ENCODE data around the gene ATP5MC3. TPM values are rescaled to one million over a fixed set of nuclear protein-coding genes. Genes with fewer than 3 reads are reported as not detected.
A peak's percentile ranks its signal among the peaks of the same experiment; 100 is the strongest.

ATP5MC3 gene
- total RNA-seq, 1 experiment from 2014 or later: 437 TPM

- Histone ChIP-seq H3K27me3 (ENCODE audit: control insufficient read depth, insufficient read depth, low read length) (no peaks in the 10 kb centered on the region), H3K4me3 (ENCODE audit: insufficient read depth, low read depth, low read length) (peak overlapping the region; percentile 92; the same call in 1 of the 2 replicates), H3K36me3 (replicated peaks; ENCODE audit: control insufficient read depth, insufficient read depth, low read length) (peaks cover 9% of the 10 kb centered on the region)
- DNase-seq: peak; percentile 6
Measured at GRCh38 chr2:175181877-175182308, 383 bp upstream of the ATP5MC3 start.

GRCh38 chr2:175180701-175181103, 808 bp downstream of the ATP5MC3 start:
- Histone ChIP-seq H3K27me3 (ENCODE audit: control insufficient read depth, insufficient read depth, low read length) (no peaks in the 10 kb centered on the region), H3K36me3 (replicated peaks; ENCODE audit: control insufficient read depth, insufficient read depth, low read length) (peaks cover 9% of the 10 kb centered on the region), H3K4me3 (ENCODE audit: insufficient read depth, low read depth, low read length) (peak overlapping the region; percentile 92)
- no peak for DNase-seq

GRCh38 chr2:175176624-175177023, 4.9 kb downstream of the ATP5MC3 start:
- H3K27me3 ChIP-seq (ENCODE audit: control insufficient read depth, insufficient read depth, low read length): no peaks in the 10 kb centered on the region
- H3K4me3 ChIP-seq (ENCODE audit: insufficient read depth, low read depth, low read length): no peak overlapping the region
- no peak for DNase-seq
- peaks cover 9% of the 10 kb centered on the region for H3K36me3 ChIP-seq (replicated peaks; ENCODE audit: control insufficient read depth, insufficient read depth, low read length)

- no peak overlapping the region for H3K4me3 ChIP-seq (ENCODE audit: insufficient read depth, low read depth, low read length)
- peaks cover 9% of the 10 kb centered on the region for H3K36me3 ChIP-seq (replicated peaks; ENCODE audit: control insufficient read depth, insufficient read depth, low read length)
- no peaks in the 10 kb centered on the region for H3K27me3 ChIP-seq (ENCODE audit: control insufficient read depth, insufficient read depth, low read length)
- no peak for DNase-seq
Measured at GRCh38 chr2:175175896-175176295, 5.6 kb downstream of the ATP5MC3 start.

- DNase-seq: no peak
- H3K36me3 ChIP-seq (replicated peaks; ENCODE audit: control insufficient read depth, insufficient read depth, low read length): peaks cover 9% of the 10 kb centered on the region
- no peak overlapping the region for H3K4me3 ChIP-seq (ENCODE audit: insufficient read depth, low read depth, low read length)
- no peaks in the 10 kb centered on the region for H3K27me3 ChIP-seq (ENCODE audit: control insufficient read depth, insufficient read depth, low read length)
Measured at GRCh38 chr2:175175320-175175719, 6.2 kb downstream of the ATP5MC3 start.

GRCh38 chr2:175170659-175171304, 10.7 kb downstream of the ATP5MC3 start:
- H3K36me3 ChIP-seq (replicated peaks; ENCODE audit: control insufficient read depth, insufficient read depth, low read length): no peaks in the 10 kb centered on the region
- DNase-seq: no peak
- no peak overlapping the region for H3K4me3 ChIP-seq (ENCODE audit: insufficient read depth, low read depth, low read length)
- no peaks in the 10 kb centered on the region for H3K27me3 ChIP-seq (ENCODE audit: control insufficient read depth, insufficient read depth, low read length)

- no peaks in the 10 kb centered on the region for H3K36me3 ChIP-seq (replicated peaks; ENCODE audit: control insufficient read depth, insufficient read depth, low read length)
- H3K27me3 ChIP-seq (ENCODE audit: control insufficient read depth, insufficient read depth, low read length): no peaks in the 10 kb centered on the region
- DNase-seq: no peak
- H3K4me3 ChIP-seq (ENCODE audit: insufficient read depth, low read depth, low read length): peak overlapping the region; percentile 80; the same call in 1 of the 2 replicates
Measured at GRCh38 chr2:175169191-175169590, 12.3 kb downstream of the ATP5MC3 start.

GRCh38 chr2:175168564-175168945, 13.0 kb downstream of the ATP5MC3 start:
- Histone ChIP-seq H3K4me3 (ENCODE audit: insufficient read depth, low read depth, low read length) (peak overlapping the region; percentile 80), H3K36me3 (replicated peaks; ENCODE audit: control insufficient read depth, insufficient read depth, low read length) (no peaks in the 10 kb centered on the region), H3K27me3 (ENCODE audit: control insufficient read depth, insufficient read depth, low read length) (no peaks in the 10 kb centered on the region)
- no peak for DNase-seq

- no peaks in the 10 kb centered on the region for H3K36me3 ChIP-seq (replicated peaks; ENCODE audit: control insufficient read depth, insufficient read depth, low read length)
- DNase-seq: peak; percentile 92
- H3K27me3 ChIP-seq (ENCODE audit: control insufficient read depth, insufficient read depth, low read length): no peaks in the 10 kb centered on the region
- peak within 1 kb of the TSS; percentile 100 for H3K4me3 ChIP-seq (ENCODE audit: insufficient read depth, low read depth, low read length)
Measured at GRCh38 chr2:175167792-175168563, 13.5 kb downstream of the ATP5MC3 start, which contains the start of gene ATF2. TSS of gene ATF2 (minus strand) at chr2:175168203. CDS start at chr2:175136443, 31,760 bp downstream.

- no peaks in the 10 kb centered on the region for H3K36me3 ChIP-seq (replicated peaks; ENCODE audit: control insufficient read depth, insufficient read depth, low read length)
- DNase-seq: peak; percentile 40
- no peaks in the 10 kb centered on the region for H3K27me3 ChIP-seq (ENCODE audit: control insufficient read depth, insufficient read depth, low read length)
- peak overlapping the region; percentile 100 for H3K4me3 ChIP-seq (ENCODE audit: insufficient read depth, low read depth, low read length)
Measured at GRCh38 chr2:175167076-175167791, 14.3 kb downstream of the ATP5MC3 start.

GRCh38 chr2:175166216-175166824, 15.2 kb downstream of the ATP5MC3 start:
- H3K4me3 ChIP-seq (ENCODE audit: insufficient read depth, low read depth, low read length): peak overlapping the region; percentile 100
- no peak for DNase-seq

GRCh38 chr2:175164235-175164634, 17.3 kb downstream of the ATP5MC3 start:
- no peak for DNase-seq
- no peaks in the 10 kb centered on the region for H3K36me3 ChIP-seq (replicated peaks; ENCODE audit: control insufficient read depth, insufficient read depth, low read length)
- H3K4me3 ChIP-seq (ENCODE audit: insufficient read depth, low read depth, low read length): no peak overlapping the region
- no peaks in the 10 kb centered on the region for H3K27me3 ChIP-seq (ENCODE audit: control insufficient read depth, insufficient read depth, low read length)

More at GRCh38 chr2:175166216-175166824, 15.2 kb downstream of the ATP5MC3 start:
- Histone ChIP-seq H3K36me3 (replicated peaks; ENCODE audit: control insufficient read depth, insufficient read depth, low read length) (no peaks in the 10 kb centered on the region), H3K27me3 (ENCODE audit: control insufficient read depth, insufficient read depth, low read length) (no peaks in the 10 kb centered on the region)

GRCh38 chr2:175158894-175159293, 22.6 kb downstream of the ATP5MC3 start:
- DNase-seq: no peak
- Histone ChIP-seq H3K36me3 (replicated peaks; ENCODE audit: control insufficient read depth, insufficient read depth, low read length) (no peaks in the 10 kb centered on the region; the same call in 1 of the 2 replicates), H3K4me3 (ENCODE audit: insufficient read depth, low read depth, low read length) (no peak overlapping the region), H3K27me3 (ENCODE audit: control insufficient read depth, insufficient read depth, low read length) (no peaks in the 10 kb centered on the region)

GRCh38 chr2:175156534-175156933, 25.0 kb downstream of the ATP5MC3 start:
- H3K36me3 ChIP-seq (replicated peaks; ENCODE audit: control insufficient read depth, insufficient read depth, low read length): no peaks in the 10 kb centered on the region; the same call in 1 of the 2 replicates
- no peak overlapping the region for H3K4me3 ChIP-seq (ENCODE audit: insufficient read depth, low read depth, low read length)
- no peaks in the 10 kb centered on the region for H3K27me3 ChIP-seq (ENCODE audit: control insufficient read depth, insufficient read depth, low read length)
- DNase-seq: no peak
